ENCODE data around the gene FOXK1.

- TF ChIP-seq ZNF384 (IDR thresholded peaks at IDR 0.05) (no peak), HDGF (IDR thresholded peaks at IDR 0.05; ENCODE audit: borderline replicate concordance) (no peak), ARNT (IDR thresholded peaks at IDR 0.05) (no peak), TARDBP (IDR thresholded peaks at IDR 0.05) (no peak), ELF4 (IDR thresholded peaks at IDR 0.05) (no peak), L3MBTL2 (conservative IDR thresholded peaks at IDR 0.05) (no peak), SUZ12 (IDR thresholded peaks at IDR 0.05) (no peak), FOXM1 (IDR thresholded peaks at IDR 0.05; ENCODE audit: borderline replicate concordance) (no peak), BHLHE40 (IDR thresholded peaks at IDR 0.05; ENCODE audit: borderline replicate concordance) (no peak), SP1 (IDR thresholded peaks at IDR 0.05) (no peak), CTBP1 (IDR thresholded peaks at IDR 0.05; ENCODE audit: borderline replicate concordance) (no peak), FOXK2 (IDR thresholded peaks at IDR 0.05) (no peak), NFRKB (IDR thresholded peaks at IDR 0.05) (no peak), LEF1 (IDR thresholded peaks at IDR 0.05; ENCODE audit: borderline replicate concordance) (no peak)
Observed at GRCh38 chr7:4645246-4645645, 36.8 kb upstream of the FOXK1 start.

All from HEK293T (cell line).